Activated CD8-positive, alpha-beta T cell treated with anti-CD3 and anti-CD28 coated beads for 36 hours (primary cell): ENCODE results near the gene ATXN1. TPM values are rescaled to one million over a fixed set of nuclear protein-coding genes. Genes with fewer than 3 reads are reported as not detected.

ENCODE experiments used
- ATAC-seq: fragments of 200-7000 bp; cut with Tn5 transposase; one replicate; pipeline ENCODE4 v1.10.0; 2021; ENCODE audit warnings: mild to moderate bottlenecking, moderate library complexity
- CTCF ChIA-PET: fragments of 350-600 bp; sonication (Branson Sonifier 250); formaldehyde crosslinking; loops from one replicate; lab custom pipeline; 2021; ENCODE audit warnings: antibody characterized with exemption; lab: Charles Lee
- POLR2A ChIA-PET: fragments of 350-600 bp; sonication (Branson Sonifier 250); formaldehyde crosslinking; loops from one replicate; lab custom pipeline; 2021; ENCODE audit warnings: antibody characterized with exemption; lab: Charles Lee
- DNase-seq: peaks from one replicate; pipeline ENCODE4 v3.0.0-alpha.2; 2020
- H3K27ac Mint-ChIP-seq: one replicate; pipeline ENCODE4 v1.8.0; 2021; ENCODE audit warnings: mild to moderate bottlenecking, mixed read lengths
- H3K27me3 Mint-ChIP-seq: one replicate; pipeline ENCODE4 v1.8.0; 2021; ENCODE audit warnings: mixed read lengths
- H3K36me3 Mint-ChIP-seq: one replicate; pipeline ENCODE4 v1.8.0; 2021; ENCODE audit warnings: low read depth, mixed read lengths
- H3K4me1 Mint-ChIP-seq: one replicate; pipeline ENCODE4 v1.8.0; 2021; ENCODE audit warnings: low read depth, mixed read lengths
- H3K4me3 Mint-ChIP-seq: one replicate; pipeline ENCODE4 v1.8.0; 2021; ENCODE audit warnings: mild to moderate bottlenecking, moderate library complexity, mixed read lengths
- H3K9me3 Mint-ChIP-seq: one replicate; pipeline ENCODE4 v1.8.0; 2021; ENCODE audit warnings: mixed read lengths
- intact Hi-C: fragments of 100-400 bp; cut with micrococcal nuclease; formaldehyde crosslinking; loops from one replicate; pipeline ENCODE4 v1.10.0; 2022
- total RNA-seq, 2 experiments: library from RNA; stranded (reverse); gene quantifications; one replicate each; pipeline ENCODE4 v1.2.3, GENCODE V29; 2021
- TF ChIP-seq, protein P1 (sequence below): fragments of 200-600 bp; IDR thresholded peaks from one replicate; pipeline ENCODE4 v1.8.0; 2022; ENCODE audit warnings: antibody characterized with exemption, mild to moderate bottlenecking

ATXN1 gene
- total RNA-seq, 2 experiments from 2014 or later = 35.4 to 40.8 TPM

DNA sequence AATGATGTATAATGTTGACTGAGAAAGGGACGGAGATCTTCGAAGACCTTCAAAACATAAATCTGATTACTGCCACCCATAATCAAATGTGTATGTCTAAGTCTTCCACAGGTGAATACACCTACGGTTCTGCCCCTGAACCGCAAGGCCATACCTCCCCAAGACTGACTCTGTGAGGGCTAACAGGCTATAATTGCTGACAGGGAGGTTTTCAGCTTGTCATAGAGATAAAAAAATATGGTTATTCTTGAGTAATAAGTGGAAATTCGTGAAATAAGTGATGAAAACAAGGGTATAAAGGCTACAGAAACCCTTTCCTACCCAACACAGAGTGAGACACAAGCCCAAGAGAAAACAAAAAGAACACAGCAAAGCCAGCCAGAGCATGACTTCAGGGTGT is 188.9 kb downstream of the ATXN1 start:
- DNase-seq (no peak), ATAC-seq (no peak)
- TF ChIP-seq, protein P1, sequence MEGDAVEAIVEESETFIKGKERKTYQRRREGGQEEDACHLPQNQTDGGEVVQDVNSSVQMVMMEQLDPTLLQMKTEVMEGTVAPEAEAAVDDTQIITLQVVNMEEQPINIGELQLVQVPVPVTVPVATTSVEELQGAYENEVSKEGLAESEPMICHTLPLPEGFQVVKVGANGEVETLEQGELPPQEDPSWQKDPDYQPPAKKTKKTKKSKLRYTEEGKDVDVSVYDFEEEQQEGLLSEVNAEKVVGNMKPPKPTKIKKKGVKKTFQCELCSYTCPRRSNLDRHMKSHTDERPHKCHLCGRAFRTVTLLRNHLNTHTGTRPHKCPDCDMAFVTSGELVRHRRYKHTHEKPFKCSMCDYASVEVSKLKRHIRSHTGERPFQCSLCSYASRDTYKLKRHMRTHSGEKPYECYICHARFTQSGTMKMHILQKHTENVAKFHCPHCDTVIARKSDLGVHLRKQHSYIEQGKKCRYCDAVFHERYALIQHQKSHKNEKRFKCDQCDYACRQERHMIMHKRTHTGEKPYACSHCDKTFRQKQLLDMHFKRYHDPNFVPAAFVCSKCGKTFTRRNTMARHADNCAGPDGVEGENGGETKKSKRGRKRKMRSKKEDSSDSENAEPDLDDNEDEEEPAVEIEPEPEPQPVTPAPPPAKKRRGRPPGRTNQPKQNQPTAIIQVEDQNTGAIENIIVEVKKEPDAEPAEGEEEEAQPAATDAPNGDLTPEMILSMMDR = no peak
- Mint-ChIP-seq H3K36me3 (peaks cover 20% of the 10 kb centered on the region), H3K9me3 (no peaks in the 10 kb centered on the region), H3K4me1 (peaks cover 14% of the 10 kb centered on the region), H3K27me3 (no peaks in the 10 kb centered on the region), H3K27ac (no peak overlapping the region), H3K4me3 (no peak overlapping the region)
- intact Hi-C loops = no loop called here
- ChIA-PET POLR2A (no interaction called here), CTCF (no interaction called here)

GRCh38 chr6:16570946-16571345 is 190.3 kb downstream of the ATXN1 start:
- TF ChIP-seq, protein P1 = no peak
- Mint-ChIP-seq H3K27me3 (no peaks in the 10 kb centered on the region), H3K27ac (no peak overlapping the region), H3K9me3 (no peaks in the 10 kb centered on the region), H3K4me3 (no peak overlapping the region), H3K36me3 (peaks cover 18% of the 10 kb centered on the region), H3K4me1 (peaks cover 11% of the 10 kb centered on the region)
- intact Hi-C loops = no loop called here
- DNase-seq (no peak), ATAC-seq (no peak)
- POLR2A ChIA-PET = no interaction called here
- CTCF ChIA-PET = no interaction called here

- H3K9me3 Mint-ChIP-seq = no peaks in the 10 kb centered on the region
- intact Hi-C loops = no loop called here
- DNase-seq (no peak), ATAC-seq (no peak)
- TF ChIP-seq, protein P1 = no peak
- H3K4me1 Mint-ChIP-seq = peaks cover 11% of the 10 kb centered on the region
- no peak overlapping the region for H3K27ac Mint-ChIP-seq
- H3K36me3 Mint-ChIP-seq = peaks cover 16% of the 10 kb centered on the region
- ChIA-PET POLR2A (no interaction called here), CTCF (no interaction called here)
- H3K4me3 Mint-ChIP-seq = no peak overlapping the region
- no peaks in the 10 kb centered on the region for H3K27me3 Mint-ChIP-seq
Measured at GRCh38 chr6:16570221-16570553, 191.1 kb downstream of the ATXN1 start.

DNA sequence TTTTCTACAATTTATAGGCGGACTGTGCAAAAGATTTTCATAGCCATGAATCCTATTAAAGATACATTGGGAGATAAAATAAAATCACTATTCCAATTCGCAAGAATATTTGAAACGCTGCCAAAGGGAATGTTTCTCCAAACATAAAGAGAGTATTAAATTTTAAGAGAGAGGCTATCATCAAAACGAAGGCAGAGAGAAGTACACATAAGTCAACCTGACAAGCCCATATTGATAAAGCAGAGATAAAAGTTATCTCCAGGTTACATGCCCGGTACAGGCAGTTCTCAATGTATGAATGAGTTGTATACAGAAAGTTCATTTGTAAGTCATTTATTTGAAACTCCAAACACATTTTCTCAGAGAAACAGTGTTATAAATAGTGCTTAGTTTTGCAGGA is 193.1 kb downstream of the ATXN1 start:
- intact Hi-C loops = no loop called here
- peaks cover 11% of the 10 kb centered on the region for H3K4me1 Mint-ChIP-seq
- no peaks in the 10 kb centered on the region for H3K27me3 Mint-ChIP-seq
- H3K27ac Mint-ChIP-seq = no peak overlapping the region
- no peak for DNase-seq
- peaks cover 11% of the 10 kb centered on the region for H3K36me3 Mint-ChIP-seq
- ChIA-PET CTCF (no interaction called here), POLR2A (no interaction called here)
- no peak overlapping the region for H3K4me3 Mint-ChIP-seq
- TF ChIP-seq, protein P1 = no peak
- no peaks in the 10 kb centered on the region for H3K9me3 Mint-ChIP-seq
- no peak for ATAC-seq

DNA sequence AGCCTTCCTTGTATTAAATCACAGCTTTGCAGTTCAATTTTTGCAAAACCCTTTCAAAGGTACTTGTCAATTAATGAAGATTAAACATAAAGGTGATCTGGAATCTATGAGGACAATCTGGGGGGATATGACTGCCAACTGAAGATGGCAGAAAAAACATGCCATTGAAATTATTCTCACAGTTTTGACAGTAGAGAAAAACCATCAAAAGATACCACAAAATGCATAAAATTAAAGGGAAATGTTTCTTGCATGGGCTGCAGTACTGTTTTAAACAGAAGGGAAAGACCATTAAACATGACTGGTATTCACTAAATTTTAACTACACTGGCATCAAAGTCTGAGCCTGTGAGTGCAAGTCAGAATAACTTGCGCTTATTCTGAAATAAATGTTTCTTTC is 194.2 kb downstream of the ATXN1 start:
- no peak for ATAC-seq
- TF ChIP-seq, protein P1 = no peak
- no peak overlapping the region for H3K27ac Mint-ChIP-seq
- H3K4me1 Mint-ChIP-seq = peaks cover 11% of the 10 kb centered on the region
- no peak overlapping the region for H3K4me3 Mint-ChIP-seq
- no peaks in the 10 kb centered on the region for H3K27me3 Mint-ChIP-seq
- POLR2A ChIA-PET = no interaction called here
- peaks cover 8% of the 10 kb centered on the region for H3K36me3 Mint-ChIP-seq
- H3K9me3 Mint-ChIP-seq = no peaks in the 10 kb centered on the region
- CTCF ChIA-PET = no interaction called here
- intact Hi-C loops = no loop called here
- DNase-seq = no peak
